OCI-LY7 (cell line): ENCODE results near the gene CDCA8.

Experiments
- EZH2phosphoT487 ChIP-seq: fragments of 200-600 bp; sonication (generic); IDR thresholded peaks from 2 replicates; pipeline ENCODE4 v1.6.1; 2018; ENCODE audit warnings: low read depth, borderline replicate concordance, mild to moderate bottlenecking, mixed run types, antibody characterized with exemption, low read length, moderate library complexity, mixed read lengths
- TF ChIP-seq, protein P1 (sequence below): fragments of 200-600 bp; sonication (generic); conservative IDR thresholded peaks from 2 replicates; pipeline ENCODE4 v1.5.1; 2014; ENCODE audit warnings: mild to moderate bottlenecking, antibody characterized with exemption, low read length, moderate library complexity, mixed read lengths

DNA sequence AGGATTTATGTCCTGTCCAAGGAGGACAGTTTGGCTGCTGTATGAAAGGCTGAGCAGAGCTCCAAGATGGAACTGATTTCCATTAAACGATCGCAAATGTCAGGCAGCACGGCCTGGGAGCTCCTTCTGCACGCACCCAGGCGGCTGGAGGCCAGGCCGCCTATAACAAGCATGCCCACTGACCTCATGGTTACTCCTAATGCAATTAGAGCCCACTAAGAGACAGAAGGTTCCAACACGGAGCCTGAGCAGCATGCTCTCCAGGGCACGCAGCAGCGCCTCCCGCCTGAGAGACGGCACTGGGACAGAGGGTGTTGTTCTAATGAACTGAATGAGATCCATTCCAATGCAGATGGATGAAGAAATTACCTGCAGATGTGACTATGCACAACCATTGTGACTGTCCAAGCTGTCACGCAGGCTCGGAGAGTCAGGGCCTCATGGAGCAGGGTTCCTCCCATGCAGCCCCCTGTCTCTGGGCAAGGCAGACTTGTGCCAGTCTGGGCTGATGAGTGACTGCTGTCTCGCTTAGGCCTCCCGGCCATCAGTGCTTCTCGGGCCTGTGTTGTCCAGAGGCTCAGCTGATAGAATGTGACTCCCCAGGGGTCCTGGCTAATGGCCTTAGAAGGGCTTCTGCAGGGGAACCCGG lies 25.2 kb upstream of the CDCA8 start:
- TF ChIP-seq, protein P1, sequence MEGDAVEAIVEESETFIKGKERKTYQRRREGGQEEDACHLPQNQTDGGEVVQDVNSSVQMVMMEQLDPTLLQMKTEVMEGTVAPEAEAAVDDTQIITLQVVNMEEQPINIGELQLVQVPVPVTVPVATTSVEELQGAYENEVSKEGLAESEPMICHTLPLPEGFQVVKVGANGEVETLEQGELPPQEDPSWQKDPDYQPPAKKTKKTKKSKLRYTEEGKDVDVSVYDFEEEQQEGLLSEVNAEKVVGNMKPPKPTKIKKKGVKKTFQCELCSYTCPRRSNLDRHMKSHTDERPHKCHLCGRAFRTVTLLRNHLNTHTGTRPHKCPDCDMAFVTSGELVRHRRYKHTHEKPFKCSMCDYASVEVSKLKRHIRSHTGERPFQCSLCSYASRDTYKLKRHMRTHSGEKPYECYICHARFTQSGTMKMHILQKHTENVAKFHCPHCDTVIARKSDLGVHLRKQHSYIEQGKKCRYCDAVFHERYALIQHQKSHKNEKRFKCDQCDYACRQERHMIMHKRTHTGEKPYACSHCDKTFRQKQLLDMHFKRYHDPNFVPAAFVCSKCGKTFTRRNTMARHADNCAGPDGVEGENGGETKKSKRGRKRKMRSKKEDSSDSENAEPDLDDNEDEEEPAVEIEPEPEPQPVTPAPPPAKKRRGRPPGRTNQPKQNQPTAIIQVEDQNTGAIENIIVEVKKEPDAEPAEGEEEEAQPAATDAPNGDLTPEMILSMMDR: no peak
- TF ChIP-seq EZH2phosphoT487: no peak
